ENCODE measurements around the gene TUNAR.

GRCh38 chr14:95911456-95911855 lies 34.8 kb downstream of the TUNAR start:
- TF ChIP-seq CTCF (IDR thresholded peaks at IDR 0.05), result no peak
- TF ChIP-seq POLR2A (IDR thresholded peaks at IDR 0.05), result no peak
- no peak for TF ChIP-seq EP300 (IDR thresholded peaks at IDR 0.05)
- TF ChIP-seq POLR2AphosphoS5 (IDR thresholded peaks at IDR 0.05), result no peak

All from gastroesophageal sphincter (tissue), 3 donors.